Hepatocyte (in vitro differentiated cells): ENCODE results near the gene PCYT2.

Source experiments
- EZH2phosphoT487 ChIP-seq: fragments of 200-600 bp; sonication (generic); IDR thresholded peaks from one replicate; pipeline ENCODE4 v1.6.1; 2018; ENCODE audit warnings: antibody characterized with exemption, mild to moderate bottlenecking, low read depth, moderate library complexity; ENCODE audit not compliant: unreplicated experiment, severe bottlenecking
- TF ChIP-seq, protein P1 (sequence below): fragments of 200-600 bp; sonication (generic); IDR thresholded peaks from 2 replicates; pipeline ENCODE4 v1.5.1; 2016; ENCODE audit warnings: antibody characterized with exemption, mild to moderate bottlenecking; ENCODE audit not compliant: poor library complexity

- TF ChIP-seq, protein P1, sequence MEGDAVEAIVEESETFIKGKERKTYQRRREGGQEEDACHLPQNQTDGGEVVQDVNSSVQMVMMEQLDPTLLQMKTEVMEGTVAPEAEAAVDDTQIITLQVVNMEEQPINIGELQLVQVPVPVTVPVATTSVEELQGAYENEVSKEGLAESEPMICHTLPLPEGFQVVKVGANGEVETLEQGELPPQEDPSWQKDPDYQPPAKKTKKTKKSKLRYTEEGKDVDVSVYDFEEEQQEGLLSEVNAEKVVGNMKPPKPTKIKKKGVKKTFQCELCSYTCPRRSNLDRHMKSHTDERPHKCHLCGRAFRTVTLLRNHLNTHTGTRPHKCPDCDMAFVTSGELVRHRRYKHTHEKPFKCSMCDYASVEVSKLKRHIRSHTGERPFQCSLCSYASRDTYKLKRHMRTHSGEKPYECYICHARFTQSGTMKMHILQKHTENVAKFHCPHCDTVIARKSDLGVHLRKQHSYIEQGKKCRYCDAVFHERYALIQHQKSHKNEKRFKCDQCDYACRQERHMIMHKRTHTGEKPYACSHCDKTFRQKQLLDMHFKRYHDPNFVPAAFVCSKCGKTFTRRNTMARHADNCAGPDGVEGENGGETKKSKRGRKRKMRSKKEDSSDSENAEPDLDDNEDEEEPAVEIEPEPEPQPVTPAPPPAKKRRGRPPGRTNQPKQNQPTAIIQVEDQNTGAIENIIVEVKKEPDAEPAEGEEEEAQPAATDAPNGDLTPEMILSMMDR: no peak
- no peak for TF ChIP-seq EZH2phosphoT487
Observed at GRCh38 chr17:81939218-81939617, 28.0 kb upstream of the PCYT2 start.
